Body of pancreas (tissue), 4 donors: ENCODE data around the gene PCDH15.

Source experiments
- POLR2A ChIP-seq, 3 donors: fragments of 450-650 bp; IDR thresholded peaks; one replicate each; pipeline ENCODE4 v1.6.1; 2016; ENCODE audit warnings: antibody characterized with exemption in 3 of 3, mild to moderate bottlenecking in 2 of 3
- TF ChIP-seq, protein P1 (sequence below), 7 experiments: fragments of 450-650 bp in 4 of 7; fragments of 200-600 bp in 3 of 7; sonication (generic) in 3 of 7; IDR thresholded peaks; one replicate each; pipeline ENCODE4 v1.5.1; 2016 to 2019; ENCODE audit warnings: antibody characterized with exemption in 7 of 7

DNA sequence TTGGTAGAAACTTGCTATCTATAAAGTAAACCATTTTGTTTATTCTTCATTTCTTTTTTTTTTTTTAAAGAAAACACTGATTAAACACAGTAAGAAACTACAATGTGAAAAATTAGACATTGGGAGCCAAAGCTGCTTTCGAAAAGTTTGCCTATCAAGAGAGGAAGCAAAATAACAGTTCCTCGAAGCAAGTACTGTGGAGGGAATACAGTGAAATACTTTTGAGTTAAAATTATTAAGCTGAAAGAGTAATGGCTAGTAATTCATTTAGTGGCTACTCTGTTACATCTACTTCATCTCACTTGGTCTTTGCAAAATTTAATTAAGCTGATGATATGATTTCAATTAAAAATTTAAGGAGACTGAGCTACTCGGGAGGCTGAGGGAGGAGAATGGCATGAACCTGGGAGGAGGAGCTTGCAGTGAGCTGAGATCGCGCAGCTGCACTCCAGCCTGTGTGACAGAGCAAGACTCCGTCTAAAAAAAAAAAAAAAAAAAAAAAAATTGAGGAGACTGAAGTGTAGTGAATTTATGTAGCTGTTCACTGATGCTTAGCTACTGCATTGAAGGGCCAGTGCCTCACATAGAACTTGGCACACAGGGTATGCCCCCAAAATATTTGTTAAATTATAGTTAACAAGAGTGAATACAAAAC, 1046.3 kb downstream of the PCDH15 start:
- TF ChIP-seq POLR2A (IDR thresholded peaks at IDR 0.05) = no peak
- TF ChIP-seq, protein P1, sequence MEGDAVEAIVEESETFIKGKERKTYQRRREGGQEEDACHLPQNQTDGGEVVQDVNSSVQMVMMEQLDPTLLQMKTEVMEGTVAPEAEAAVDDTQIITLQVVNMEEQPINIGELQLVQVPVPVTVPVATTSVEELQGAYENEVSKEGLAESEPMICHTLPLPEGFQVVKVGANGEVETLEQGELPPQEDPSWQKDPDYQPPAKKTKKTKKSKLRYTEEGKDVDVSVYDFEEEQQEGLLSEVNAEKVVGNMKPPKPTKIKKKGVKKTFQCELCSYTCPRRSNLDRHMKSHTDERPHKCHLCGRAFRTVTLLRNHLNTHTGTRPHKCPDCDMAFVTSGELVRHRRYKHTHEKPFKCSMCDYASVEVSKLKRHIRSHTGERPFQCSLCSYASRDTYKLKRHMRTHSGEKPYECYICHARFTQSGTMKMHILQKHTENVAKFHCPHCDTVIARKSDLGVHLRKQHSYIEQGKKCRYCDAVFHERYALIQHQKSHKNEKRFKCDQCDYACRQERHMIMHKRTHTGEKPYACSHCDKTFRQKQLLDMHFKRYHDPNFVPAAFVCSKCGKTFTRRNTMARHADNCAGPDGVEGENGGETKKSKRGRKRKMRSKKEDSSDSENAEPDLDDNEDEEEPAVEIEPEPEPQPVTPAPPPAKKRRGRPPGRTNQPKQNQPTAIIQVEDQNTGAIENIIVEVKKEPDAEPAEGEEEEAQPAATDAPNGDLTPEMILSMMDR (IDR thresholded peaks at IDR 0.05) = no peak
